Activated CD4-positive, alpha-beta T cell treated with anti-CD3 and anti-CD28 coated beads, Interleukin-10, Interleukin-2, amounts not matched to agents 100 ng/mL and 50 ng/mL, durations not matched to agents 16 hours and 8 hours (primary cell): Measurements from ENCODE around the gene TRIM15.
"Not testable (repeated sequence)": the region's sequence is repeated elsewhere in the genome, so short reads cannot be mapped to it uniquely, and the experiment has no call there.

Source experiments
- DNase-seq: peaks from one replicate; pipeline ENCODE4 v3.0.0-alpha.2; 2020

The TRIM15 gene

GRCh38 chr6:30163918-30164654 lies 740 bp downstream of the TRIM15 start:
- DNase-seq: no peak

- no peak for DNase-seq
These were observed 1.4 kb downstream of the TRIM15 start for GRCh38 chr6:30164714-30165113.

- not testable (repeated sequence) for DNase-seq
These were observed 1.9 kb downstream of the TRIM15 start for GRCh38 chr6:30165238-30165637.

GRCh38 chr6:30167101-30167500 lies 3.8 kb downstream of the TRIM15 start:
- peak; percentile 37 for DNase-seq

GRCh38 chr6:30168741-30169140 lies 5.4 kb downstream of the TRIM15 start:
- no peak for DNase-seq

GRCh38 chr6:30169658-30170614 lies 6.6 kb downstream of the TRIM15 start:
- peak; percentile 54 for DNase-seq

- DNase-seq: no peak
These were observed 8.5 kb downstream of the TRIM15 start for GRCh38 chr6:30171677-30172471.

- DNase-seq: no peak
These were observed 9.3 kb downstream of the TRIM15 start for GRCh38 chr6:30172681-30173080.

- DNase-seq: no peak
These were observed 12.4 kb downstream of the TRIM15 start for GRCh38 chr6:30175765-30176164.

GRCh38 chr6:30178837-30179236 lies 15.5 kb downstream of the TRIM15 start:
- DNase-seq: no peak

GRCh38 chr6:30180145-30180544 lies 16.8 kb downstream of the TRIM15 start:
- no peak for DNase-seq

- DNase-seq: no peak
These were observed 21.2 kb downstream of the TRIM15 start for GRCh38 chr6:30184417-30185031.

GRCh38 chr6:30185846-30186484 lies 22.6 kb downstream of the TRIM15 start:
- DNase-seq: no peak

GRCh38 chr6:30188541-30188940 lies 25.2 kb downstream of the TRIM15 start:
- DNase-seq: no peak

- DNase-seq: no peak
These were observed 28.7 kb downstream of the TRIM15 start for GRCh38 chr6:30192076-30192475.

- DNase-seq: no peak
These were observed 31.7 kb downstream of the TRIM15 start for GRCh38 chr6:30194797-30195690.

- no peak for DNase-seq
These were observed 32.6 kb downstream of the TRIM15 start for GRCh38 chr6:30195951-30196350.

- DNase-seq: no peak
These were observed 33.0 kb downstream of the TRIM15 start for GRCh38 chr6:30196376-30196775.

- DNase-seq: no peak
These were observed 35.1 kb downstream of the TRIM15 start for GRCh38 chr6:30198166-30199084.
